ENCODE data around the gene MMP13.

DNA sequence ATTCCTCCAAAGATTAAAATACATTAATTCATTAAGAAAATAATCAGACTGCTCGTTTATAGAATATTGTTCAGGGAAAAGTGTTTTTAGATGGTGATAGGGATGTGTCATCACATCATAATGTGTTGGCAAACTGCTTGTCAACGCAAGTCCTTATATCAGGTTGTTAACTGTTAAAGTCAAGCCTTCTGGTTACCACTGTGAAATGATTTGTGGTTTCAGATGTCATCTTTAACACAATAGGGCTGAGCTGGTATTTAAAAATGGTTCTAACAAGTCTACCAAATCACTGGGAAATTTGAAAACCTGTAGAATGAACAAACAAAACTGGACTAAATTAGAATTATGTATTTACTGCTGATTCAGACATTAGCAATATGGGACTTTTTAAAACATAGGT is 2.4 kb upstream of the MMP13 start:
- no peak for TF ChIP-seq POLR2A (IDR thresholded peaks at IDR 0.05)
- TF ChIP-seq, protein P1, sequence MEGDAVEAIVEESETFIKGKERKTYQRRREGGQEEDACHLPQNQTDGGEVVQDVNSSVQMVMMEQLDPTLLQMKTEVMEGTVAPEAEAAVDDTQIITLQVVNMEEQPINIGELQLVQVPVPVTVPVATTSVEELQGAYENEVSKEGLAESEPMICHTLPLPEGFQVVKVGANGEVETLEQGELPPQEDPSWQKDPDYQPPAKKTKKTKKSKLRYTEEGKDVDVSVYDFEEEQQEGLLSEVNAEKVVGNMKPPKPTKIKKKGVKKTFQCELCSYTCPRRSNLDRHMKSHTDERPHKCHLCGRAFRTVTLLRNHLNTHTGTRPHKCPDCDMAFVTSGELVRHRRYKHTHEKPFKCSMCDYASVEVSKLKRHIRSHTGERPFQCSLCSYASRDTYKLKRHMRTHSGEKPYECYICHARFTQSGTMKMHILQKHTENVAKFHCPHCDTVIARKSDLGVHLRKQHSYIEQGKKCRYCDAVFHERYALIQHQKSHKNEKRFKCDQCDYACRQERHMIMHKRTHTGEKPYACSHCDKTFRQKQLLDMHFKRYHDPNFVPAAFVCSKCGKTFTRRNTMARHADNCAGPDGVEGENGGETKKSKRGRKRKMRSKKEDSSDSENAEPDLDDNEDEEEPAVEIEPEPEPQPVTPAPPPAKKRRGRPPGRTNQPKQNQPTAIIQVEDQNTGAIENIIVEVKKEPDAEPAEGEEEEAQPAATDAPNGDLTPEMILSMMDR (IDR thresholded peaks at IDR 0.05), result no peak

Measured in gastroesophageal sphincter (tissue), 3 donors.